ENCODE data around the gene USP21.
A peak's percentile ranks its signal among the peaks of the same experiment; 100 is the strongest.
"Not testable (repeated sequence)": the region's sequence is repeated elsewhere in the genome, so short reads cannot be mapped to it uniquely, and the experiment has no call there.

Gene USP21
- total RNA-seq, result 19.3 to 47.3 (median 24.1) reads per million in 9 experiments

- no peaks in the 10 kb centered on the region for H3K27me3 Mint-ChIP-seq
- DNase-seq, result peak; percentile 91 to 94 (median 92)
- no peaks in the 10 kb centered on the region for H3K9me3 Mint-ChIP-seq
- peaks cover 50 to 60% of the 10 kb centered on the region in 2 donors for H3K4me1 Mint-ChIP-seq (ENCODE audit: low read depth in 2 of 2)
- peak within 1 kb of the TSS; percentile 88 to 91 for H3K4me3 Mint-ChIP-seq
- peak; percentile 92 for ATAC-seq (replicated peaks)
- peaks cover 36% of the 10 kb centered on the region for H3K36me3 Mint-ChIP-seq (ENCODE audit: insufficient read depth)
- H3K27ac Mint-ChIP-seq, result peak within 1 kb of the TSS; percentile 92 to 95
Measured at GRCh38 chr1:161159087-161159912, at the start of gene USP21. Gene USP21, plus strand, starts transcription at chr1:161159500. Its CDS starts 1,141 bp downstream, at chr1:161160641.

GRCh38 chr1:161111117-161111516 is 48.2 kb upstream of the USP21 start:
- no peaks in the 10 kb centered on the region for H3K9me3 Mint-ChIP-seq
- H3K27me3 Mint-ChIP-seq, result no peaks in the 10 kb centered on the region
- DNase-seq, result no peak
- H3K4me1 Mint-ChIP-seq (ENCODE audit: low read depth in 2 of 2), result peaks cover 21 to 38% of the 10 kb centered on the region in 2 donors
- no peak for ATAC-seq (replicated peaks)
- H3K4me3 Mint-ChIP-seq, result no peak overlapping the region
- H3K27ac Mint-ChIP-seq, result no peak overlapping the region
- H3K36me3 Mint-ChIP-seq (ENCODE audit: insufficient read depth), result peaks cover 18% of the 10 kb centered on the region

- no peaks in the 10 kb centered on the region for H3K9me3 Mint-ChIP-seq
- H3K27ac Mint-ChIP-seq, result no peak overlapping the region
Measured at GRCh38 chr1:161111527-161111926, 47.8 kb upstream of the USP21 start.

GRCh38 chr1:161113915-161114314 is 45.4 kb upstream of the USP21 start:
- Mint-ChIP-seq H3K36me3 (ENCODE audit: insufficient read depth) (peaks cover 24% of the 10 kb centered on the region), H3K27me3 (no peaks in the 10 kb centered on the region), H3K9me3 (no peaks in the 10 kb centered on the region), H3K4me1 (ENCODE audit: low read depth in 2 of 2) (peaks cover 34 to 45% of the 10 kb centered on the region in 2 donors), H3K27ac (peak overlapping the region in 1 of 2 donors; percentile 14), H3K4me3 (no peak overlapping the region)
- no peak for ATAC-seq (replicated peaks)
- DNase-seq, result no peak

More at GRCh38 chr1:161111527-161111926, 47.8 kb upstream of the USP21 start:
- ATAC-seq (replicated peaks) (no peak), DNase-seq (no peak)
- Mint-ChIP-seq H3K4me3 (no peak overlapping the region), H3K4me1 (ENCODE audit: low read depth in 2 of 2) (peaks cover 23 to 38% of the 10 kb centered on the region in 2 donors), H3K36me3 (ENCODE audit: insufficient read depth) (peaks cover 21% of the 10 kb centered on the region), H3K27me3 (no peaks in the 10 kb centered on the region)

- peaks cover 24% of the 10 kb centered on the region for H3K36me3 Mint-ChIP-seq (ENCODE audit: insufficient read depth)
- H3K27ac Mint-ChIP-seq, result peak overlapping the region in 1 of 2 donors; percentile 14
- peaks cover 40 to 49% of the 10 kb centered on the region in 2 donors for H3K4me1 Mint-ChIP-seq (ENCODE audit: low read depth in 2 of 2)
- no peaks in the 10 kb centered on the region for H3K27me3 Mint-ChIP-seq
- no peak for DNase-seq
- H3K4me3 Mint-ChIP-seq, result no peak overlapping the region
- H3K9me3 Mint-ChIP-seq, result no peaks in the 10 kb centered on the region
- no peak for ATAC-seq (replicated peaks)
Measured at GRCh38 chr1:161114556-161114955, 44.7 kb upstream of the USP21 start.

- Mint-ChIP-seq H3K36me3 (ENCODE audit: insufficient read depth) (peaks cover 26% of the 10 kb centered on the region), H3K27ac (no peak overlapping the region), H3K4me1 (ENCODE audit: low read depth in 2 of 2) (peaks cover 44 to 52% of the 10 kb centered on the region in 2 donors), H3K27me3 (no peaks in the 10 kb centered on the region), H3K9me3 (no peaks in the 10 kb centered on the region), H3K4me3 (peak overlapping the region in 1 of 2 donors; percentile 97)
- DNase-seq, result no peak
- ATAC-seq (replicated peaks), result no peak
Measured at GRCh38 chr1:161115132-161115711, 44.1 kb upstream of the USP21 start.

GRCh38 chr1:161115961-161116360 is 43.3 kb upstream of the USP21 start:
- DNase-seq; H3K27ac Mint-ChIP-seq; ATAC-seq (replicated peaks); H3K9me3 Mint-ChIP-seq; H3K27me3 Mint-ChIP-seq: not testable (repeated sequence)
- Mint-ChIP-seq H3K4me1 (ENCODE audit: low read depth in 2 of 2) (peaks cover 46 to 52% of the 10 kb centered on the region in 2 donors), H3K36me3 (ENCODE audit: insufficient read depth) (peaks cover 26% of the 10 kb centered on the region), H3K4me3 (peak overlapping the region; percentile 96 to 97)

- peak within 1 kb of the TSS; percentile 96 to 97 for H3K4me3 Mint-ChIP-seq
- H3K27me3 Mint-ChIP-seq, result no peaks in the 10 kb centered on the region
- peak within 1 kb of the TSS; percentile 94 to 98 for H3K27ac Mint-ChIP-seq
- DNase-seq (peak; percentile 78 to 82 (median 80)), ATAC-seq (replicated peaks) (peak; percentile 80)
- H3K36me3 Mint-ChIP-seq (ENCODE audit: insufficient read depth), result peaks cover 46% of the 10 kb centered on the region
- H3K4me1 Mint-ChIP-seq (ENCODE audit: low read depth in 2 of 2), result peaks cover 43 to 50% of the 10 kb centered on the region in 2 donors
- no peaks in the 10 kb centered on the region for H3K9me3 Mint-ChIP-seq
Measured at GRCh38 chr1:161117759-161118581, 41.3 kb upstream of the USP21 start, which contains the start of the genes NIT1 and PFDN2. Gene NIT1, plus strand, starts transcription at chr1:161118105. Its CDS starts 72 bp downstream, at chr1:161118177. Gene PFDN2, minus strand, starts transcription at chr1:161118037. Its CDS starts 11 bp downstream, at chr1:161118026.

- Mint-ChIP-seq H3K4me1 (ENCODE audit: low read depth in 2 of 2) (peaks cover 32 to 41% of the 10 kb centered on the region in 2 donors), H3K4me3 (peak overlapping the region; percentile 96 to 97), H3K36me3 (ENCODE audit: insufficient read depth) (peaks cover 59% of the 10 kb centered on the region), H3K9me3 (no peaks in the 10 kb centered on the region), H3K27me3 (no peaks in the 10 kb centered on the region), H3K27ac (peak overlapping the region; percentile 94 to 98)
- ATAC-seq (replicated peaks), result peak; percentile 61
- peak; percentile 49 to 59 (median 53) for DNase-seq
Measured at GRCh38 chr1:161119092-161119903, 40.0 kb upstream of the USP21 start.

- peak overlapping the region in 1 of 2 donors; percentile 44 for H3K27ac Mint-ChIP-seq
- peaks cover 30 to 37% of the 10 kb centered on the region in 2 donors for H3K4me1 Mint-ChIP-seq (ENCODE audit: low read depth in 2 of 2)
- H3K27me3 Mint-ChIP-seq, result no peaks in the 10 kb centered on the region
- no peak overlapping the region for H3K4me3 Mint-ChIP-seq
- DNase-seq, result no peak
- H3K9me3 Mint-ChIP-seq, result no peaks in the 10 kb centered on the region
- ATAC-seq (replicated peaks), result no peak
- H3K36me3 Mint-ChIP-seq (ENCODE audit: insufficient read depth), result peaks cover 59% of the 10 kb centered on the region
Measured at GRCh38 chr1:161121042-161121650, 38.2 kb upstream of the USP21 start.

GRCh38 chr1:161121834-161122233 is 37.5 kb upstream of the USP21 start:
- peaks cover 30 to 36% of the 10 kb centered on the region in 2 donors for H3K4me1 Mint-ChIP-seq (ENCODE audit: low read depth in 2 of 2)
- H3K4me3 Mint-ChIP-seq, result no peak overlapping the region
- DNase-seq (no peak), ATAC-seq (replicated peaks) (no peak)
- peak overlapping the region in 1 of 2 donors; percentile 44 for H3K27ac Mint-ChIP-seq
- H3K9me3 Mint-ChIP-seq, result no peaks in the 10 kb centered on the region
- no peaks in the 10 kb centered on the region for H3K27me3 Mint-ChIP-seq
- peaks cover 64% of the 10 kb centered on the region for H3K36me3 Mint-ChIP-seq (ENCODE audit: insufficient read depth)

GRCh38 chr1:161122967-161123366 is 36.3 kb upstream of the USP21 start:
- Mint-ChIP-seq H3K27me3 (no peaks in the 10 kb centered on the region), H3K9me3 (no peaks in the 10 kb centered on the region), H3K4me3 (no peak overlapping the region), H3K4me1 (ENCODE audit: low read depth in 2 of 2) (peaks cover 31 to 43% of the 10 kb centered on the region in 2 donors), H3K27ac (peak overlapping the region in 1 of 2 donors; percentile 46), H3K36me3 (ENCODE audit: insufficient read depth) (peaks cover 66% of the 10 kb centered on the region)
- DNase-seq, result no peak
- ATAC-seq (replicated peaks), result no peak

Measured in effector memory CD8-positive, alpha-beta T cell (primary cell).